Liver (tissue), 9 donors: ENCODE measurements around the gene GGNBP2. TPM values are rescaled to one million over a fixed set of nuclear protein-coding genes. Genes with fewer than 3 reads are reported as not detected.

ENCODE experiments used
- DNase-seq: peaks from one replicate; pipeline ENCODE4 v3.0.0-alpha.2; 2017; ENCODE audit warnings: low spot score
- H3K27ac ChIP-seq, 2 donors: one replicate each; pipeline ENCODE4 v1.7.0; 2013; ENCODE audit warnings: inconsistent platforms in 2 of 2, low read length in 2 of 2, control low read depth in 1 of 2, low read depth in 1 of 2, mild to moderate bottlenecking in 1 of 2
- H3K27me3 ChIP-seq, 4 donors: one replicate each; pipeline versions ENCODE4 v1.6.1 to v1.7.0; 2013; ENCODE audit warnings: low read length in 3 of 4, inconsistent platforms in 1 of 4, mild to moderate bottlenecking in 1 of 4, moderate library complexity in 1 of 4; ENCODE audit not compliant: control insufficient read depth in 4 of 4, insufficient read depth in 4 of 4
- H3K36me3 ChIP-seq, 4 donors: one replicate each; pipeline versions ENCODE4 v1.6.1 to v1.7.0; 2013; ENCODE audit warnings: low read length in 3 of 4, mild to moderate bottlenecking in 3 of 4, low read depth in 1 of 4, moderate library complexity in 1 of 4; ENCODE audit not compliant: control insufficient read depth in 4 of 4, insufficient read depth in 3 of 4
- H3K4me1 ChIP-seq, 4 donors: one replicate each; pipeline versions ENCODE4 v1.6.1 to v1.7.0; 2013; ENCODE audit warnings: low read length in 3 of 4, mild to moderate bottlenecking in 3 of 4, moderate library complexity in 1 of 4; ENCODE audit not compliant: control insufficient read depth in 4 of 4, insufficient read depth in 4 of 4
- H3K4me3 ChIP-seq, 3 donors: one replicate each; pipeline versions ENCODE4 v1.6.1 to v1.7.0; 2013; ENCODE audit warnings: low read length in 3 of 3, control low read depth in 1 of 3, low read depth in 1 of 3, mild to moderate bottlenecking in 1 of 3
- H3K9ac ChIP-seq, 2 donors: one replicate each; pipeline ENCODE4 v1.7.0; 2013; ENCODE audit warnings: low read length in 2 of 2, mild to moderate bottlenecking in 2 of 2, moderate library complexity in 2 of 2, control low read depth in 1 of 2, low read depth in 1 of 2
- H3K9me3 ChIP-seq, 4 donors: one replicate each; pipeline versions ENCODE4 v1.6.1 to v1.7.0; 2013; ENCODE audit warnings: low read length in 3 of 4; ENCODE audit not compliant: control insufficient read depth in 4 of 4
- EGR1 ChIP-seq, 2 donors: IDR thresholded peaks; 2 replicates each; pipeline ENCODE4 v1.6.1; 2016 to 2018; ENCODE audit warnings: antibody characterized with exemption in 2 of 2, low read depth in 2 of 2
- FOXA1 ChIP-seq: IDR thresholded peaks from 2 replicates; pipeline ENCODE4 v1.6.1; 2016; ENCODE audit warnings: antibody characterized with exemption
- FOXA2 ChIP-seq: IDR thresholded peaks from 2 replicates; pipeline ENCODE4 v1.6.1; 2016; ENCODE audit warnings: antibody characterized with exemption
- GABPA ChIP-seq, 2 donors: IDR thresholded peaks in 1 of 2; conservative IDR thresholded peaks in 1 of 2; 2 replicates each; pipeline ENCODE4 v1.6.1; 2016; ENCODE audit warnings: antibody characterized with exemption in 2 of 2, mild to moderate bottlenecking in 1 of 2, moderate library complexity in 1 of 2
- HNF4A ChIP-seq, 2 donors: conservative IDR thresholded peaks; 2 replicates each; pipeline ENCODE4 v1.6.1; 2016; ENCODE audit warnings: antibody characterized with exemption in 2 of 2, mild to moderate bottlenecking in 2 of 2
- HNF4G ChIP-seq: IDR thresholded peaks from 2 replicates; pipeline ENCODE4 v1.6.1; 2016; ENCODE audit warnings: antibody characterized with exemption
- JUND ChIP-seq, 2 donors: IDR thresholded peaks; 2 replicates each; pipeline ENCODE4 v1.6.1; 2016; ENCODE audit warnings: antibody characterized with exemption in 2 of 2
- NR2F2 ChIP-seq: IDR thresholded peaks from 2 replicates; pipeline ENCODE4 v1.6.1; 2016; ENCODE audit warnings: antibody characterized with exemption
- RXRA ChIP-seq, 2 donors: IDR thresholded peaks; 2 replicates each; pipeline ENCODE4 v1.6.1; 2017 to 2018; ENCODE audit warnings: antibody characterized with exemption in 2 of 2, mild to moderate bottlenecking in 1 of 2
- SP1 ChIP-seq: IDR thresholded peaks from 2 replicates; pipeline ENCODE4 v1.6.1; 2018; ENCODE audit warnings: antibody characterized with exemption, mild to moderate bottlenecking
- TAF1 ChIP-seq: conservative IDR thresholded peaks from 2 replicates; pipeline ENCODE4 v1.6.1; 2016; ENCODE audit warnings: antibody characterized with exemption, mild to moderate bottlenecking
- WGBS: extraction: QIAGEN DNeasy Blood & Tissue Kit; methylation state at CpG from one replicate; pipeline ENCODE4 v1.1.7; 2013; 5-methylcytosine and 5-hydroxymethylcytosine counted together
- polyA plus RNA-seq, 2 donors: library from polyadenylated mRNA; stranded (reverse) in 1 of 2; unstranded in 1 of 2; fragments of 200-250 nt in 1 of 2; fragments of >200 nt in 1 of 2; fragmentation: Nextera tagmentation in 1 of 2; extraction: Ambion mirVana in 1 of 2; gene quantifications; one replicate each; pipeline versions ENCODE4 v1.2.1 to v1.2.3, GENCODE V29; 2013 to 2015
- total RNA-seq, 2 donors: library from RNA; depleted of rRNA; stranded (reverse); fragments of >200 nt; gene quantifications; one replicate each; pipeline ENCODE4 v1.2.3, GENCODE V29; 2014
- TF ChIP-seq, protein P1 (sequence below): IDR thresholded peaks from 2 replicates; pipeline ENCODE4 v1.6.1; 2016; ENCODE audit warnings: antibody characterized with exemption
- TF ChIP-seq, protein P2 (sequence below): IDR thresholded peaks from 2 replicates; pipeline ENCODE4 v1.6.1; 2016; ENCODE audit warnings: antibody characterized with exemption, mild to moderate bottlenecking
- TF ChIP-seq, protein P3 (sequence below): IDR thresholded peaks from 2 replicates; pipeline ENCODE4 v1.6.1; 2016; ENCODE audit warnings: antibody characterized with exemption
- TF ChIP-seq, protein P4 (sequence below): fragments of 150-350 bp; IDR thresholded peaks from 2 replicates; pipeline ENCODE4 v1.5.1; 2017; ENCODE audit warnings: improper control_type of control experiment, low read depth, low read length; ENCODE audit not compliant: missing input control
- donor health status: healthy.
- donor health status: healthy.
- donor health status: healthy.
- donor health status: healthy.
- donor health status: healthy.

GGNBP2 gene
- total and polyA plus RNA-seq, 4 donors: 19.6 to 48.6 (median 34.3) TPM

DNA sequence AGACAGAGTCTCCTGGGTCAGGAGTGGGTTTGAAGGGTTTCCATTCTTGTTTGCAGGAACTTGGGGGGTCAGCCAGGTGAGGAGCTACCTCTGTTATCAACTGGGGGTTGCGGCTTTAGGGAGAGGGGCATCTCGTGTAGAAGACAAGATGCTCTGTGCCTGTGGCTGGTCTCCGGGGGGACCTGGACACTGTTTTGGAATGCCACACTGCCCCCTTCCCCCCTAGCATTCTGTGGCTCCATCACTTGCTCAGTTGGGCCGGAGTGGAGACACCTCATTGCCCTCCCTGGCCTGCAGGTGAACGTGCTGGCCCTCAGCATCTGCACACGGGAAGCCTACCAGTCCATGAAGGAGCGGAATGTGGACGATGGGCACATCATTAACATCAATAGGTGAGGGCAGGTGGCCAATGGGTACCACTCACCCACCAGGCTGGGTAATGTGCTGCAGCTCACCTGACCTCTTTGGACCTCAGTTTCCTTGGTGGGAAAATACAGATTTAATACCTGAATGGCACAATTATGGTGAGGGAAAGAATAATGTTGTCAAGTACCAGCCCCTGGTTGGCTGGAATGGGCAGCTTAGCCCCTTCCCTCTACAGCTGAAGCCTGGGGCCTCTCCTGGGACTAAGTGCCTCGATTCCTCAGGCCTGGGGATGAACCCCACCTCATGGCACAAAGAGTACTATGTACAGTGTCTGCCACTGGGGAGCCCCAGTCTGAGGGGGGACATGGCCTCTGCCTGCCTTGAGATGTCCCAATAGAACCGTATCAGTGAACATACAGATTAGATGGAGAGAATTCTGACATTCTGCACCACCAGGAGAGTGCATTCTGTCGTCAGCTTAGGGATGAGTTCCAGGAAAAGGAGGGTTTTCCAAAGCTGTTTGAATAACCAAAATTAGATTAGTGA, 53.4 kb downstream of the GGNBP2 start:
- Histone ChIP-seq H3K27me3 (no peaks in the 10 kb centered on the region), H3K4me3 (no peak overlapping the region), H3K36me3 (no peaks in the 10 kb centered on the region), H3K9me3 (no peaks in the 10 kb centered on the region), H3K4me1 (peaks cover 5 to 21% (median 15%) of the 10 kb centered on the region in 4 donors), H3K27ac (no peak overlapping the region), H3K9ac (no peak overlapping the region)
- no peak for DNase-seq
- 95% methylated on average over 11 of the region's 11 CpGs for WGBS
- TF ChIP-seq HNF4A (conservative IDR thresholded peaks at IDR 0.05) (no peak), FOXA2 (no peak), SP1 (no peak), NR2F2 (no peak), RXRA (IDR thresholded peaks at IDR 0.05) (no peak), FOXA1 (no peak)
- TF ChIP-seq, protein P1, sequence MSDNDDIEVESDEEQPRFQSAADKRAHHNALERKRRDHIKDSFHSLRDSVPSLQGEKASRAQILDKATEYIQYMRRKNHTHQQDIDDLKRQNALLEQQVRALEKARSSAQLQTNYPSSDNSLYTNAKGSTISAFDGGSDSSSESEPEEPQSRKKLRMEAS: no peak
- TF ChIP-seq, protein P2, sequence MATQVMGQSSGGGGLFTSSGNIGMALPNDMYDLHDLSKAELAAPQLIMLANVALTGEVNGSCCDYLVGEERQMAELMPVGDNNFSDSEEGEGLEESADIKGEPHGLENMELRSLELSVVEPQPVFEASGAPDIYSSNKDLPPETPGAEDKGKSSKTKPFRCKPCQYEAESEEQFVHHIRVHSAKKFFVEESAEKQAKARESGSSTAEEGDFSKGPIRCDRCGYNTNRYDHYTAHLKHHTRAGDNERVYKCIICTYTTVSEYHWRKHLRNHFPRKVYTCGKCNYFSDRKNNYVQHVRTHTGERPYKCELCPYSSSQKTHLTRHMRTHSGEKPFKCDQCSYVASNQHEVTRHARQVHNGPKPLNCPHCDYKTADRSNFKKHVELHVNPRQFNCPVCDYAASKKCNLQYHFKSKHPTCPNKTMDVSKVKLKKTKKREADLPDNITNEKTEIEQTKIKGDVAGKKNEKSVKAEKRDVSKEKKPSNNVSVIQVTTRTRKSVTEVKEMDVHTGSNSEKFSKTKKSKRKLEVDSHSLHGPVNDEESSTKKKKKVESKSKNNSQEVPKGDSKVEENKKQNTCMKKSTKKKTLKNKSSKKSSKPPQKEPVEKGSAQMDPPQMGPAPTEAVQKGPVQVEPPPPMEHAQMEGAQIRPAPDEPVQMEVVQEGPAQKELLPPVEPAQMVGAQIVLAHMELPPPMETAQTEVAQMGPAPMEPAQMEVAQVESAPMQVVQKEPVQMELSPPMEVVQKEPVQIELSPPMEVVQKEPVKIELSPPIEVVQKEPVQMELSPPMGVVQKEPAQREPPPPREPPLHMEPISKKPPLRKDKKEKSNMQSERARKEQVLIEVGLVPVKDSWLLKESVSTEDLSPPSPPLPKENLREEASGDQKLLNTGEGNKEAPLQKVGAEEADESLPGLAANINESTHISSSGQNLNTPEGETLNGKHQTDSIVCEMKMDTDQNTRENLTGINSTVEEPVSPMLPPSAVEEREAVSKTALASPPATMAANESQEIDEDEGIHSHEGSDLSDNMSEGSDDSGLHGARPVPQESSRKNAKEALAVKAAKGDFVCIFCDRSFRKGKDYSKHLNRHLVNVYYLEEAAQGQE: no peak

DNA sequence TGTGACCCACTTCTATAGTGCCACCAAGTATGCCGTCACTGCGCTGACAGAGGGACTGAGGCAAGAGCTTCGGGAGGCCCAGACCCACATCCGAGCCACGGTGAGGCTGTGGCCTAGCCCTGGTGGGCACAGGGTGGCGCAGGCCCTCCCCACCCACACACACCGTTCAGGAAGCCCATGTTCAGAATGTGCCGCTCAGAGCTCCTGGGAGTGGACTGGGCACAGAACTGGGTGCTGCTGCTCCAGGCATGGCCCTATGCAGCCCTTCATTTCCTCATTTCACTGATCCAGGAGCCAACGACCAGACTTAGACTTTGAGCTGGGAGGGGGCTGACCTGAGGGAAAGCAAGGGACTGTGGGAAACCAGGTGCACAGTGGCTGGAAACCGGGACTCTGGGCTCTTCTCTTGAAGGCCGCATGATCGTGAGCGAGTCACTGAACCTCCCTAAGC, 54.3 kb downstream of the GGNBP2 start:
- TF ChIP-seq, protein P1: no peak
- TF ChIP-seq FOXA1: no peak
- TF ChIP-seq, protein P3, sequence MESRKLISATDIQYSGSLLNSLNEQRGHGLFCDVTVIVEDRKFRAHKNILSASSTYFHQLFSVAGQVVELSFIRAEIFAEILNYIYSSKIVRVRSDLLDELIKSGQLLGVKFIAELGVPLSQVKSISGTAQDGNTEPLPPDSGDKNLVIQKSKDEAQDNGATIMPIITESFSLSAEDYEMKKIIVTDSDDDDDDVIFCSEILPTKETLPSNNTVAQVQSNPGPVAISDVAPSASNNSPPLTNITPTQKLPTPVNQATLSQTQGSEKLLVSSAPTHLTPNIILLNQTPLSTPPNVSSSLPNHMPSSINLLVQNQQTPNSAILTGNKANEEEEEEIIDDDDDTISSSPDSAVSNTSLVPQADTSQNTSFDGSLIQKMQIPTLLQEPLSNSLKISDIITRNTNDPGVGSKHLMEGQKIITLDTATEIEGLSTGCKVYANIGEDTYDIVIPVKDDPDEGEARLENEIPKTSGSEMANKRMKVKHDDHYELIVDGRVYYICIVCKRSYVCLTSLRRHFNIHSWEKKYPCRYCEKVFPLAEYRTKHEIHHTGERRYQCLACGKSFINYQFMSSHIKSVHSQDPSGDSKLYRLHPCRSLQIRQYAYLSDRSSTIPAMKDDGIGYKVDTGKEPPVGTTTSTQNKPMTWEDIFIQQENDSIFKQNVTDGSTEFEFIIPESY: no peak
- TF ChIP-seq SP1: no peak
- no peak for TF ChIP-seq TAF1
- TF ChIP-seq NR2F2: no peak
- no peak for TF ChIP-seq EGR1 (IDR thresholded peaks at IDR 0.05; ENCODE audit: low read depth in 2 of 2)
- TF ChIP-seq JUND (IDR thresholded peaks at IDR 0.05): no peak
- no peak for TF ChIP-seq GABPA (IDR thresholded peaks at IDR 0.05 in 1 of 2, conservative IDR thresholded peaks at IDR 0.05 in 1 of 2)
- no peak for TF ChIP-seq FOXA2
- TF ChIP-seq RXRA (IDR thresholded peaks at IDR 0.05): no peak
- TF ChIP-seq, protein P4, sequence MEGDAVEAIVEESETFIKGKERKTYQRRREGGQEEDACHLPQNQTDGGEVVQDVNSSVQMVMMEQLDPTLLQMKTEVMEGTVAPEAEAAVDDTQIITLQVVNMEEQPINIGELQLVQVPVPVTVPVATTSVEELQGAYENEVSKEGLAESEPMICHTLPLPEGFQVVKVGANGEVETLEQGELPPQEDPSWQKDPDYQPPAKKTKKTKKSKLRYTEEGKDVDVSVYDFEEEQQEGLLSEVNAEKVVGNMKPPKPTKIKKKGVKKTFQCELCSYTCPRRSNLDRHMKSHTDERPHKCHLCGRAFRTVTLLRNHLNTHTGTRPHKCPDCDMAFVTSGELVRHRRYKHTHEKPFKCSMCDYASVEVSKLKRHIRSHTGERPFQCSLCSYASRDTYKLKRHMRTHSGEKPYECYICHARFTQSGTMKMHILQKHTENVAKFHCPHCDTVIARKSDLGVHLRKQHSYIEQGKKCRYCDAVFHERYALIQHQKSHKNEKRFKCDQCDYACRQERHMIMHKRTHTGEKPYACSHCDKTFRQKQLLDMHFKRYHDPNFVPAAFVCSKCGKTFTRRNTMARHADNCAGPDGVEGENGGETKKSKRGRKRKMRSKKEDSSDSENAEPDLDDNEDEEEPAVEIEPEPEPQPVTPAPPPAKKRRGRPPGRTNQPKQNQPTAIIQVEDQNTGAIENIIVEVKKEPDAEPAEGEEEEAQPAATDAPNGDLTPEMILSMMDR: no peak
- TF ChIP-seq, protein P2: no peak
- no peak for TF ChIP-seq HNF4G
- Histone ChIP-seq H3K27ac (no peak overlapping the region), H3K4me3 (no peak overlapping the region), H3K36me3 (no peaks in the 10 kb centered on the region), H3K27me3 (no peaks in the 10 kb centered on the region), H3K9me3 (no peaks in the 10 kb centered on the region), H3K4me1 (peaks cover 5 to 21% (median 15%) of the 10 kb centered on the region in 4 donors), H3K9ac (no peak overlapping the region)
- 80% methylated on average over 13 of the region's 13 CpGs for WGBS
- DNase-seq: no peak
